Suppressor macrophage treated with lipopolysaccharide for 1 hour (primary cell): Measurements from ENCODE around the gene EFCAB6.

Experiments used
- DNase-seq, 3 donors: peaks; one replicate each; pipeline ENCODE4 v3.0.0-alpha.2; 2020 to 2022

EFCAB6 gene

GRCh38 chr22:43570531-43571165, 241.5 kb downstream of the EFCAB6 start:
- DNase-seq = peak in 1 of 3 donors; percentile 15

- peak in 1 of 3 donors; percentile 8 for DNase-seq
Observed at GRCh38 chr22:43569111-43569510, 243.0 kb downstream of the EFCAB6 start.

GRCh38 chr22:43567691-43568324, 244.3 kb downstream of the EFCAB6 start:
- no peak for DNase-seq

GRCh38 chr22:43566561-43567332, 245.4 kb downstream of the EFCAB6 start:
- no peak for DNase-seq

- DNase-seq = no peak
Observed at GRCh38 chr22:43566021-43566420, 246.1 kb downstream of the EFCAB6 start.

GRCh38 chr22:43564859-43565258, 247.2 kb downstream of the EFCAB6 start:
- no peak for DNase-seq

GRCh38 chr22:43563571-43563970, 248.5 kb downstream of the EFCAB6 start:
- no peak for DNase-seq

- no peak for DNase-seq
Observed at GRCh38 chr22:43562843-43563242, 249.3 kb downstream of the EFCAB6 start.

GRCh38 chr22:43561415-43562178, 250.5 kb downstream of the EFCAB6 start:
- DNase-seq = no peak

- no peak for DNase-seq
Observed at GRCh38 chr22:43560651-43561050, 251.5 kb downstream of the EFCAB6 start.

- DNase-seq = no peak
Observed at GRCh38 chr22:43555561-43556515, 256.3 kb downstream of the EFCAB6 start.

- no peak for DNase-seq
Observed at GRCh38 chr22:43554694-43555365, 257.3 kb downstream of the EFCAB6 start.

GRCh38 chr22:43554259-43554636, 257.9 kb downstream of the EFCAB6 start:
- no peak for DNase-seq

GRCh38 chr22:43553451-43554258, 258.4 kb downstream of the EFCAB6 start:
- DNase-seq = no peak

- DNase-seq = no peak
Observed at GRCh38 chr22:43550672-43551071, 261.4 kb downstream of the EFCAB6 start.

GRCh38 chr22:43550024-43550620, 262.0 kb downstream of the EFCAB6 start:
- DNase-seq = no peak

GRCh38 chr22:43546186-43546585, 265.9 kb downstream of the EFCAB6 start:
- DNase-seq = no peak

GRCh38 chr22:43544289-43544673, 267.8 kb downstream of the EFCAB6 start:
- DNase-seq = no peak

GRCh38 chr22:43543522-43544288, 268.4 kb downstream of the EFCAB6 start:
- peak in 2 of 3 donors; percentile 21 to 50 for DNase-seq
